ENCODE data around the gene CD86. TPM values are rescaled to one million over a fixed set of nuclear protein-coding genes. Genes with fewer than 3 reads are reported as not detected.

The CD86 gene
- total RNA-seq, 1 donor from 2014 or later = 29.5 TPM

GRCh38 chr3:122012821-122013220 lies 42.3 kb upstream of the CD86 start:
- H3K4me3 ChIP-seq = no peak overlapping the region
- intact Hi-C loops (cut with DNase I) = no loop called here
- no peaks in the 10 kb centered on the region for H3K9me3 ChIP-seq
- H3K27ac ChIP-seq = no peak overlapping the region
- no peak for TF ChIP-seq CTCF (IDR thresholded peaks at IDR 0.05)
- no peaks in the 10 kb centered on the region for H3K36me3 ChIP-seq
- H3K27me3 ChIP-seq (ENCODE audit: low read depth) = no peaks in the 10 kb centered on the region
- DNase-seq (no peak), ATAC-seq (no peak)
- no peaks in the 10 kb centered on the region for H3K4me1 ChIP-seq

- intact Hi-C loops (cut with DNase I) = no loop called here
- Histone ChIP-seq H3K9me3 (no peaks in the 10 kb centered on the region), H3K4me3 (no peak overlapping the region), H3K27me3 (ENCODE audit: low read depth) (no peaks in the 10 kb centered on the region), H3K4me1 (no peaks in the 10 kb centered on the region), H3K36me3 (no peaks in the 10 kb centered on the region), H3K27ac (no peak overlapping the region)
- ATAC-seq (peak in 1 of 2 donors; percentile 62), DNase-seq (no peak)
- no peak for TF ChIP-seq CTCF (IDR thresholded peaks at IDR 0.05)
These were observed 41.7 kb upstream of the CD86 start for GRCh38 chr3:122013448-122013925.

DNA sequence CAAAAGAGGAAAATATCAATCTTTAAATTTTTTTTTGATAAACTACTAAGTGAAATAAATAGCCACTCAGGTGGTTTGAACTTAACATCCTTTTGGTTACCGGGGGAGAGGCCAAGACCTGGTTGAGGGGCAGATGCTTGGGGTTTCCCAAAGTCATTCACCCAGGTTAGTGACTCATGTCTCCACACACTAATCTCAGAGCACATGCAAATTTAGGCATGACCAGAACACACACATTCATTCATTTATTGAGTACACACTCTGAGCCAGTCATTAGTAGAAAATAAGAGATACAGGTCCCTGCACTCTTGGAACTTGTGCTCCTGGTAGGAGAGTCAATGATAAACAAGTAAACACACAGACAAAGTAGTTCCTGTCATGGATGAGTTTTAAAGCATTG lies 40.4 kb upstream of the CD86 start:
- Histone ChIP-seq H3K4me3 (no peak overlapping the region), H3K9me3 (no peaks in the 10 kb centered on the region), H3K4me1 (no peaks in the 10 kb centered on the region), H3K27me3 (ENCODE audit: low read depth) (no peaks in the 10 kb centered on the region), H3K36me3 (no peaks in the 10 kb centered on the region), H3K27ac (no peak overlapping the region)
- intact Hi-C loops (cut with DNase I) = no loop called here
- no peak for TF ChIP-seq CTCF (IDR thresholded peaks at IDR 0.05)
- ATAC-seq (no peak), DNase-seq (no peak)

GRCh38 chr3:122019493-122019892 lies 35.7 kb upstream of the CD86 start:
- Histone ChIP-seq H3K27me3 (ENCODE audit: low read depth) (peaks cover 4% of the 10 kb centered on the region), H3K27ac (no peak overlapping the region), H3K36me3 (no peaks in the 10 kb centered on the region), H3K4me1 (no peaks in the 10 kb centered on the region), H3K4me3 (no peak overlapping the region), H3K9me3 (no peaks in the 10 kb centered on the region)
- no peak for ATAC-seq
- intact Hi-C loops (cut with DNase I) = no loop called here
- no peak for TF ChIP-seq CTCF (IDR thresholded peaks at IDR 0.05)
- no peak for DNase-seq

GRCh38 chr3:122021037-122021436 lies 34.1 kb upstream of the CD86 start:
- peaks cover 4% of the 10 kb centered on the region for H3K27me3 ChIP-seq (ENCODE audit: low read depth)
- no peak for TF ChIP-seq CTCF (IDR thresholded peaks at IDR 0.05)
- peak overlapping the region; percentile 59 for H3K4me3 ChIP-seq
- no peak overlapping the region for H3K27ac ChIP-seq
- H3K4me1 ChIP-seq = no peaks in the 10 kb centered on the region
- ATAC-seq = no peak
- H3K9me3 ChIP-seq = no peaks in the 10 kb centered on the region
- intact Hi-C loops (cut with DNase I) = no loop called here
- DNase-seq = no peak
- H3K36me3 ChIP-seq = no peaks in the 10 kb centered on the region

All from lower lobe of right lung (tissue), 2 donors.